GM19023 (cell line): Measurements from ENCODE around the gene POLR3E.

Source experiments
- ATAC-seq: cut with Tn5 transposase; IDR thresholded peaks from one replicate; pipeline ENCODE4 v1.9.1; 2021; ENCODE audit warnings: mild to moderate bottlenecking, moderate library complexity; ENCODE audit not compliant: unreplicated experiment

Gene POLR3E

GRCh38 chr16:22315979-22316378 is 18.8 kb downstream of the POLR3E start:
- ATAC-seq, result no peak

GRCh38 chr16:22316411-22316811 is 19.2 kb downstream of the POLR3E start:
- ATAC-seq, result no peak

DNA sequence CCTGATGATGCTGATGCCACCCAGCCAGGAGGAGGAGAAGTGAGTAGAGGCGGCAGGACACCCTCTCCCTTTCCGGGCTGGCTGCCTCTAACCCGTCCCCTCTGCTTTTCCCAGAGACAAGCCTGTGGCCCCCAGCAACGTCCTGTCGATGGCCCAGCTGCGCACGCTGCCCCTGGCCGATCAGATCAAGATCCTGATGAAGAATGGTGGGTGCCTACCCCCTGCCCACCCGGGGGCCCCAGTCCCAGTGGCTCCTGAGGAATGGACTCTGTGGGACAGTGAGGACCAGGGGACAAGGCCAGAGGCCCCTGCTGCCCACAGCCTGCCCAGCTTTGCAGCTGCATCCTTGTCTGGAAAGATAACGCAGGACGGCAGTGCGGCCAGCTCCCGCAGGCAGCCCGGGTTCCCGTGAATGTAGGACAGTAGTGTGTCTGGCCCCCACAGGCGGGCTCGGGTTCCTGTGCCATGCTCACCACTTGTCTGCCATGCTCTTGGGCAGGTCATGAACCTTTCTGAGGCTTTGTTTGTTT is 19.9 kb downstream of the POLR3E start:
- ATAC-seq, result no peak

DNA sequence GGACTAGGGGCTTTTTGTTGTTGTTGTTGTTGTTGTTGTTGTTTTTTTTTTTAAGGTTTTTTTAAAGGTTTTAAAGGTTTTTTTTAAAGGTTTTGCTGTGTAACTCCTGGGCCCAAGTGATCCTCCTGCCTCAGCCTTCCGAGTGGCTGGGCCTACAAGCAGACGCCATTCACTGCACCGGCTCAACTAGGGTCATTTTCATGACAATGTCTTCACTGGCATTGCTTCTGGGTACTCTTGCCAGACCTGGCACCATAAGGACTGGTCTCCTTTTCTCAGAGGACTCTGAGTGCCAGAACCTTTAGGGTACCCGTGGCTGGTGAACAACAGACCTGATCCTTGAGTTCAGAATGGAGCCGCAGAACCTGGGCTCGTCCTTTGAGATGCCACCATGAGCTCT is 20.4 kb downstream of the POLR3E start:
- ATAC-seq, result no peak

GRCh38 chr16:22318690-22319358 is 21.6 kb downstream of the POLR3E start:
- ATAC-seq, result no peak

- no peak for ATAC-seq
Observed at GRCh38 chr16:22320572-22321339, 23.5 kb downstream of the POLR3E start.

GRCh38 chr16:22321340-22322001 is 24.3 kb downstream of the POLR3E start:
- ATAC-seq, result no peak

DNA sequence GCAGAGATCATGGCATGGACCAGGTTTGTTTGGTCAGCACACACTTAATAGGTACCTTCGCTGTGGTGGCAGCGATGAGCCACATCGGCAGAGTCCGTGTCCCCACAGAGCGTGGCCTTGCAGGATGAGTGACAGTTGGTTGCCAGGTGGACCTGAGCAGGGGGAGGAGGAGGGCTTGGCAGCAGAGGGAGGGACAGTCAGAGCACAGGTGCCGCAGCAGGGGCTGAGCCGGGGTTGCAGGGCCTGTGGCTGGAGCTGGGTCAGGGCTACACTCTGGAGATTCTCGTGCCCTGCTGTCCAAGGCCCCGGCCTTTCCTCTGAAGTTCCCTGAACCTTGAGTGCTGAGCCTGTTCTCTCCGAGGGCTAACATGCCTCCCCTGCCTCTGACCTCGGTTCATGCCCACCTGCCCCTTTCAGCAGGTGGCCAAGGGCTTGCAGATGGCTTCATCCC is 24.8 kb downstream of the POLR3E start:
- no peak for ATAC-seq

- no peak for ATAC-seq
Observed at GRCh38 chr16:22322741-22323140, 25.5 kb downstream of the POLR3E start.

GRCh38 chr16:22323173-22323958 is 26.2 kb downstream of the POLR3E start:
- no peak for ATAC-seq

- ATAC-seq, result no peak
Observed at GRCh38 chr16:22323959-22324786, 27.0 kb downstream of the POLR3E start.

DNA sequence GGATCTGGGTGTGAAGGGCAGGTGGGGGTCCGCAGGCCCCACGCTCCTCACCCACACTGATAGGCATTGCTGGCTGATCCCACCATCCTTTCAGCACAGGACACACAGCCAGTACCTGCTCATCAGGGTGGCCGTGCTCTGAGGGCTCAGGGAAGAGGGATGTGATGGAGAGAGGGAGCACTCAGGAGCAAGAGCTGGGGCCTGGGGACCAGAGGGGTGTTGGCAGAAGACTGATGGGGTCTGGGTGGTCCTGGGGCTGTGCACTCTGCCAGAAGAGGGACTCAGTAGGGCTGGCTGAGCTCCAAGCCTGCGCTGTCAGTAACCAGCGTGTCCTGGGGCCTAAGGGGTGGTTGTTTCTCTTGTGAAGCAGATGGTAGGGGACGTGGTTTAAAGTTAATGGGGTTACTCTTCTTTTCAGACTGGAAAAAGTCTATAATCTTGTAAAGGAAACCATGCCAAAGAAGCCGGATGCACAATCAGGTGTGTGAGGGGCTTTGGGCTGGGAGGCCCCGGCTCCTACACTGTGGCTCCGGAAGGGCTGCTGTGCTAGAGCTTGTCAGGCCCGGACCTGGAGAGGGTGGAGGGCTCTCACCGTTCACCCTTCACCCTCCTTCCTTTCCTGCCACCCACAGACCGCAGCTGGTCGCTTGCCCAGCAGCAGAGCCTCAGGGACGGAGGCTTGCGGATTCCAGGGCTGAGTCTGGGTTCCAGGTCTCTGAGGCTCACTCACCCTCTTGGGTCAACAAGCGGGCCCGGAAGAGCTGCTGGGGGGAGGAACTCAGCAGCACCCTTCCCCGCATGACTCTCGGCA is 27.8 kb downstream of the POLR3E start:
- ATAC-seq, result no peak

DNA sequence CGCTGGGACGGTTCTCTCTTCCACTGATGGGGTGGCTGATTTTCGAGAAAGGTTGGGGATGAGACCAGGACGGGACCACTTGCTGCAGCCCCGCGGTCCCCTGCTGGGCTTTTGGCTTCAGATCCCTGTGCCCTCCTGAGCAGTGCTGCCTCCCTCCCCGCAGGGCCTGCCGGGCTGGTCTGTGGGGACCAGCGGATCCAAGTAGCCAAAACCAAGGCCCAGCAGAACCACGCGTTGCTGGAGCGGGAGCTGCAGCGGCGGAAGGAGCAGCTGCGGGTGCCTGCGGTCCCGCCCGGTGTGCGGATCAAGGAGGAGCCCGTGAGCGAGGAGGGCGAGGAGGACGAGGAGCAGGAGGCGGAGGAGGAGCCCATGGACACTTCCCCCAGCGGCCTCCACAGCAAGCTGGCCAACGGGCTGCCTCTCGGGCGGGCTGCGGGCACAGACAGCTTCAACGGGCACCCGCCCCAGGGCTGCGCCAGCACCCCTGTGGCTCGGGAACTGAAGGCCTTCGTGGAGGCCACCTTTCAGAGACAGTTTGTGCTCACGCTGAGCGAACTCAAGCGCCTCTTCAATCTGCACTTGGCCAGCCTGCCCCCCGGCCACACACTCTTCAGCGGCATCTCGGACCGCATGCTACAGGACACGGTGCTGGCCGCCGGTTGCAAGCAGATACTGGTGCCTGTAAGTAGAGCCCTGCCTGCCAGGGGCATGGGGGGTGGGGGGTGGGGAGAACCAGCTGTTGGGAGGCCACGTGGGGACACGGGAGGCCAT is 28.6 kb downstream of the POLR3E start:
- no peak for ATAC-seq

GRCh38 chr16:22326369-22326652 is 29.1 kb downstream of the POLR3E start:
- no peak for ATAC-seq

- ATAC-seq, result no peak
Observed at GRCh38 chr16:22326771-22327445, 29.7 kb downstream of the POLR3E start.

- ATAC-seq, result no peak
Observed at GRCh38 chr16:22327446-22327775, 30.2 kb downstream of the POLR3E start.

GRCh38 chr16:22328081-22328725 is 31.0 kb downstream of the POLR3E start:
- no peak for ATAC-seq

DNA sequence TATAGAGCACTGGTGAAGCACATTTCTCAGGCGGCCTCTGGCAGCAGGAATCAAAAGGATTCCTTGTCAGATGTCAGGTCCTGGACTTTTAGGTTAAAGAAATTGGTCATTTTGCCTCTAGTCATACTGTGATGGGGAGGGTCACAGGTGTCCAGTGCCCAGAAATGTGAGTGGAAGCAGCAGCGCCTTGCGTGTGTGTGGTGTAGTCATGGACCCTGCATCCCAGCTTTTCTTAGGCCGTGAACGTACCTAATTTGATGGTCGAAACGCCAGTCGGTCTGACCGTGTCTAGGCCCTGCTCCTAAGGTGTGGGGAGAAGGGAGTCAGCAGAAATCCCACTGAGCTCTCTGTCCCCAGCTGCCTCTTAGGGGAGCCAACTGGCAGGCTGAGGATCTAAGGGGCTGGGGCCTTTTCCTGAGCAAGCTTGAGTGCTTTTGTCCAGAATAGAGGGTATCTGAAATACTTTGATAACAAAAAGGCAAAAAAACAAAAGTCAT is 32.0 kb downstream of the POLR3E start:
- ATAC-seq, result no peak
